ENCODE measurements around the gene PRKRIP1. TPM values are rescaled to one million over a fixed set of nuclear protein-coding genes. Genes with fewer than 3 reads are reported as not detected.
"Not testable (repeated sequence)": the region's sequence is repeated elsewhere in the genome, so short reads cannot be mapped to it uniquely, and the experiment has no call there.

PRKRIP1 gene
- 22.6 TPM for total RNA-seq

- peak; percentile 89 for DNase-seq (ENCODE audit: low spot score)
These were observed at the start of gene PRKRIP1 for GRCh38 chr7:102395873-102396709. PRKRIP1 (plus strand) TSS chr7:102396363; CDS start chr7:102396412, 49 bp downstream.

DNA sequence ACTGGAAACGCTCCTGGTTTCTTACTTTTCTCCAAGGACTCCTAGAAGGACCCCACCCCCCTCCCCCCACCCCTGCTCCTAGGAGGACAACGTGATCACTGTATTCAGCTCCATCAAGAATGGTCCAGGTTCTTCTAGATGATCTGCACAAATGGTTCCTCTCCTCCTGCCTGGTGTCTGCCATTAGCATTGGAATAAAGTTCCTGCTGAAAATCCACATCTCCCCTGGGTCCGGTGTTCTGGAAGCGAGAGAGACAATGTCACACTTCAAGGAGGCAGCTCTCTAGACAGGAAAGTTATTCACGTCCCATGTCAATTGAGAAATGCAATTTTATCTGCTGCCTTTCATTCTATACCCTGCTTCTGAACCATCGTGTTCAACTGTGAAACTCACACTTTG is 49.2 kb upstream of the PRKRIP1 start:
- not testable (repeated sequence) for DNase-seq (ENCODE audit: low spot score)

- DNase-seq (ENCODE audit: low spot score), result not testable (repeated sequence)
These were observed 39.8 kb upstream of the PRKRIP1 start, which contains the start of gene SPDYE6 for GRCh38 chr7:102356344-102356743. SPDYE6 (minus strand) TSS chr7:102356444; CDS start chr7:102356023, 421 bp downstream.

DNA sequence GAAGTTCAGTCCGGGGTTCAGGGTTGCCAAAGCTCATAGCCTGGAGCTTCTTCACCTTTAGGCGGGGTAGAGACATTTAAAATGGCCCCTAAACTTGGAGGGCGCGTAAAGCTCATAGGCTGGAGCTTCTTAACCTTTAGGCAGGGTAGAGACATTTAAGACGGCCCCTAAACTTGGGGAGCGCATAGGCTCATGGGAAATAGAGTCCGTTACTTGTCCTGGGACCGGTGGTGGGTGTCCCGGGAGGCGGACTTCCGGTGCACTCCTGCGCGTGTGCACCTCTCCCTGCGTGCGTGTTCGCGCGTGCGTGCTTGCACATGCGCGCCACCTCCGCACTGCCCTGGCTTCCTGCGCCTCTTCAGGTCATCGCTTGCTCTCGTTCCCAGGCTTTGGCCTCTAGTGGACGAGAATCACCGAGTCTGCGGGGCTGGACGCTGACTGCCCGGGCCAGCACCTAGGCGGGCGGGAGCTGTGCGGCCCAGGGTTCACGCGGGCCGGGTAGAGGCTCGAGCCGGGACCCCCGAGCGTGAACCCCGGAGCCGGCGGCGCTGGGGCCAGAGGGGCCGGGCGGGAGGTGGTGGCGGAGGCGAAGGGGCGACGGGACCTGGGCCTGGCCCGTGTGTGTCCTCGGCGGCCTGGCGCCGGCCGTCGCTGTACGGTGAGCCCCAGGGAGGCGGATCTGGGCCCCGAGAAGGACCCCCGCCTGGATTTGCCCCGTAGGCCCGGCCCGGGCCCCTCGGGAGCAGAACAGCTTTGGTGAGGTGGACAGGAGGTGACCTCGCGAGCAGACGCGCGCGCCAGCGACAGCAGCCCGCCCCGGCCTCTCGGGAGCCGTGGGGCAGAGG is 32.4 kb upstream of the PRKRIP1 start:
- DNase-seq (ENCODE audit: low spot score), result peak; percentile 97

DNA sequence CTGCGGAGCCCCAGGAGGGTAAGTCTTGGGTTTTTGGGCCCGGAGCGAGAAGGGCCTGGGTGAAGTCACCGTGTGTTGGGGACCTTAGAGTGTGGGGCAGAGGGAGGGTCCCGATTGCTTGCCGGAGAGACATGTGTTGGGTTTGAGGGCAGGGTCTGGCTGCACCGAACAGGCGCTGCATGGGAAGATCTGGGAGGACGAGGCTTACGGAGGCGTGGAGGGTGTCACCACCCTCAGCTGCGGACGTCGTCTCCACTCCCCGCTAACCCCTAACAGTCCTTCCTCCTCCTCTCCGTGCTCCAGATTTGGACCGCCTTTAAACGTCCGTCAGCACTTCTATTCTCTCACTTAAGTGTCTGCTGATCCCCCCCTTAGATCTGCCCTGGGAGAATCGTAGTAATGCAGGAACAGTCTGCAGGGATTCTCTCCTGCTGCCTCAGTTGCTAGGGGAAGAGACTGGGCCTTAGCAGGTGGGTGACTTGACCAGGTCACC is 31.7 kb upstream of the PRKRIP1 start:
- not testable (repeated sequence) for DNase-seq (ENCODE audit: low spot score)

GRCh38 chr7:102365390-102365789 is 30.8 kb upstream of the PRKRIP1 start:
- not testable (repeated sequence) for DNase-seq (ENCODE audit: low spot score)

GRCh38 chr7:102370038-102370437 is 26.1 kb upstream of the PRKRIP1 start:
- DNase-seq (ENCODE audit: low spot score), result not testable (repeated sequence)

DNA sequence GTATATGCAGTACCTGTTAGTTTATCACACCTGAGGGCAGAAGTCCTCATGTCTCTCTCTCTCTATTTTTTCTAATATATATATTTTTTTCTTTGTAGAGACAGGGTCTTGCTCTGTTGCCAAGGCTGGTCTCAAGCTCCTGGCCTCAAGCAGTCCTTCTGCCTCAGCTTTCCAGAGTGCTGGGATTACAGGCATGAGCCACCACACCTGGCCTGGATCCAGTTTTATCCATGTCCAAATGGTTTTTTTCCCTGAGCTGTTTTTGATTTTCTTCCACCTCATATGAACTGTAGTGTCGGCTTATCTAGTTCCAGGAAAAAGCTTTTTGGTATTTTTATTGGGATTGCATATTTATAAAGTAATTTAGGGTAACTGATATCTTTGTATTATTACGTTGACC is 23.4 kb upstream of the PRKRIP1 start:
- DNase-seq (ENCODE audit: low spot score), result not testable (repeated sequence)

DNA sequence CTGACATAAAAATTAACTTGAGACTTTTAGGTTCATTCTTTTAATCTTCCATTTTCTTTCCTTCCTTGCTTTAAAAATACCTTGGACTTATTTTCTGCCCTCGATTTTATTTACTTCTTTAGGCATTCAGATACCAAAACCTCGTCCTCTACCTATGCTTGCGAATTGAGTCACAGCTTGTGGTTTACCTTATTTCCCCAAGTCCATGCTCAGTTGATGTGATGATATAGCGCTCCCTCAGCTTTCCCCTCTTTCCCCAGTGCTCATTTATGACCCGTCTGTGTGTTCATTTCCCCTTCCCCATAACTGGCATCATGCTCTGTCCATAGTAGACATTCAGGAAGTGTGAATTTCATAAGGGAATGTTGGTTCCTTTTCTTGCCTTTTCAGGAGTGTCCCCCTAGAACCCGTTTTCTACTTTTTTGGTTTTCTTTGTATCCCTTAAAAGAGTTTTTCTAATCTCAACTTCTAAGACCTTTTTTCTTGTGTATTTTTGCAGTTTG is 19.1 kb upstream of the PRKRIP1 start:
- DNase-seq (ENCODE audit: low spot score), result no peak

DNA sequence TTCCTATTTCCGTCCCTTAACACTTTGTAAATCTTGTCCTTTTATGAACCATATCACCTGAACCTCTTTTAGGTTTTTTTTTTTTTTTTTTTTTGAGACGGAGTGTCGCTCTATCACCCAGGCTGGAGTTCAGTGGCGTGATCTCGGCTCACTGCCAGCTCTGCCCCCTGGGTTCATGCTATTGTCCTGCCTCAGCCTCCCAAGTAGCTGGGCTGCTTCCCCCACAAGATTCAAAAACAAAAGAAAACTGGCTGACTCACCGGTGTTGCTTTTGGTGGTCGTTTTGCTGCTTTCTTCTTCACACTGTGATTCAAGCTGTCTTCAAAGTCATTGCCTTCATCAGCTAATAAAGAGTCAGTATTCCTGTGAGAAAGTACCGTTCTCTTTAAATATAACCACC is 15.3 kb upstream of the PRKRIP1 start:
- not testable (repeated sequence) for DNase-seq (ENCODE audit: low spot score)

DNA sequence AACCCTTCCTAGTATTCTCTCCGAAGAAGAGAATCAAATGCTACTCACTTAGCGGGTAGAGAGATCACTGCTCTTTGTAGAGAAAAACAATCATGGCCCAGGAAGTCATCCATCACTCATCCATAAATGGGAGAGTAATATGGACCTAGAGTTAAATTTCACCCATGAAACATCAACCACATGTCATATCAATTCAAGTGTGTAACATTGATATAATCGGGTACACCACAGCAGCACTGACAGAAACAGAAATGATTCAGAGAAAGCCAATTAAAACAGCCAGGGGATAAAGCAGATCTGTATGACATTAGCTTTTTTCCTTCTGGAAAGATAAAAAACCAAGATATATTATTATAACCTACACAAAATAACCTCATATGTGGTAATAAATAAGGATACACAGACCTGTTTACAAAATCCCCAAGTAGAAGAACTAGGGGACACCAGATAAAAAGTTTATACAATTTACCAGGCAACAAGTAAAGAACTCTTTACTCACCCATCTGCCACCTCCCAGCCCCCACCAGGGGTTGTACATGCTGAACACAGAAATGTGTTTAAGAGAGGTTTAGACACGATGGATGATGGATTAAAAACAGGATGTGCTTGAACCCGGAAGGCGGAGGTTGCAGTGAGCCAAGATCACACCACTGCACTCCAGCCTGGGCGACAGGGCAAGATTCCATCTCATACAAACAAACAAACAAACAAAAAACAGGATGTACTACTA is 14.3 kb upstream of the PRKRIP1 start:
- DNase-seq (ENCODE audit: low spot score), result not testable (repeated sequence)

GRCh38 chr7:102387064-102387463 is 9.1 kb upstream of the PRKRIP1 start:
- no peak for DNase-seq (ENCODE audit: low spot score)

DNA sequence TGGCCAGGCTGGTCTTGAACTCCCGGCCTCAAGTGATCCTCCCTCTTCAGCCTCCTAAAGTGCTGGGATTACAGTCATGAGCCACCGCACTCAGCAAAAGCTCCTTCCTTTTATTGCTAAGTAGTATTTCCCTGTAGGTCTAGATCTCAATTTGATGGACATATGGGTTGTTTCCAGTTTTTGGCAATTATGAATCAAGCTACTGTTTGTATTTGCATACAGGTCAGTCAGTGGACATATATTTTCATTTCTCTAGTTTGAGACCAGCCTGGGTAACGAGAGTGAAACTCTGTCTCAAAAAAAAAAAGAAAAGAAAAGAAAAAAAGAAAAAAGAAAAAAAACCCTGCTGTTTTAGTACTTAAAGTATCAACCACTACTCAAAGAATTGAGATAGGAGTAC is 6.4 kb upstream of the PRKRIP1 start:
- no peak for DNase-seq (ENCODE audit: low spot score)

DNA sequence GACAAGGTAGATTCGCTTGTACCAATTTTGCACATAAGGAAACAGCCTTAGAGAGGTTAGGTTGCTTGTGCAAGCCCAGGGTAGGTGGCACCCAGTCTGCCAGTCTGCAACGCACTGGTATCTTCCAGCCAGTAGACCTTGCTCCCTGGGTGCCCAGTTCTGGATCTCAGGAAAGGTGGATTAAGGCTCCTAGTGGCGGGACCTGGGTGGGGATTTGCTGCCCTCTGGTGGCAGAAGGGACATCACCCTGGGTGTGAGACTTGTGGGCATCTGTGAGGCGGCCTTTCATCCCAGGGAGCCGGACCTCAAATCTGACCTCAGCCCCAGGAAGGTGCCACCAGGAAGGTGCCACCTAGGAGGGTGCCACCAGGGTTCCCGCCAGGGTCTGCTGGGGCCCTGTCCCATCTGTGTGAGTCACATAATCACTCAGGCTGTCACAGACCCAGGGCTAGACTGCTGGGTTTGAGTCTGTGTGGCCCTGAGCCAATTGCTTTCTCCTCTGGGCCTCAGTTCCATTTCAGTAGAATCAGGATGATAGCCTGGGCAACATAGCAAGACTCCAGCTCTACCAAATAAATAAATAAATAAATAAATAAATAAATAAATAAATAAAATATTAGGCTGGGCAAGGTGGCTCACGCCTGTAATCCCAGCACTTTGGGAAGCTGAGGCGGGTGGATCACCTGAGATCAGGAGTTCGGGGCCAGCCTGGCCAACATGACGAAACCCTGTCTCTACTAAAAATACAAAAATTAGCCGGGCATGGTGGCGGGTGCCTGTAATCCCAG is 5.3 kb upstream of the PRKRIP1 start:
- DNase-seq (ENCODE audit: low spot score), result peak; percentile 87

- no peak for DNase-seq (ENCODE audit: low spot score)
These were observed 3.8 kb upstream of the PRKRIP1 start for GRCh38 chr7:102392330-102392729.

- peak; percentile 37 for DNase-seq (ENCODE audit: low spot score)
These were observed 2.7 kb upstream of the PRKRIP1 start for GRCh38 chr7:102393467-102393866.

DNA sequence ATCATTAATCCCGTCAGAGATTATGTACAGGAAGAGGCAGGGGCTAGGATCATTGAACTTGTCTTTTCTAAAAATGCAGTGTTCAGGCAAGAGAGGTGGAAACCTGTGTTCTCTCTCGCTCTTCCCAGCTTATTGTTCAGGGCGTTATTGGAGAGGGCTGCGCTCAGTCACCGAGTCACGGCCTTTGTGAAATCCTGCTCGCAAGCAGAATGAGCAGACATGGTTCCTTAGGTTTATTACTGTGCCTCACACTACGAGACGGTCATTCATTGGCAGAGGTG is 631 bp upstream of the PRKRIP1 start:
- no peak for DNase-seq (ENCODE audit: low spot score)

- DNase-seq (ENCODE audit: low spot score), result no peak
These were observed 502 bp downstream of the PRKRIP1 start for GRCh38 chr7:102396710-102397019.

DNA sequence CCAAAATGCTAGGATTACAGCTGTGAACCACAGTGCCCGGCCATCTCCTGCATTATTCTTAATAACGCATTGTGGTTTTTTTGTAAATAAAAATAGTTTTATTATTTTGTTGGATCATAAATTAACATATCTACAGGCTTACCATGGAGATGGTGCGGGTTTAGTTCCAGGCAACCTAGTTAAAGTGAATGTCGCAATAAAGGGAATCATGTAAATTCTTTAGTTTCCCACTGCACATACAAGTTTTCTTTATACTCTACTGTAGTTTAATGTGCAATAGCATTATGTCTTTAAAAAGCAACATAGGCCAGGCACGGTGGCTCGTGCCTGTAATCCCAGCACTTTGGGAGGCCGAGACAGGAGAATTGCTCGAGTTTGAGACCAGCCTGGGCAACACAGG is 2.4 kb downstream of the PRKRIP1 start:
- no peak for DNase-seq (ENCODE audit: low spot score)

- no peak for DNase-seq (ENCODE audit: low spot score)
These were observed 4.2 kb downstream of the PRKRIP1 start for GRCh38 chr7:102400360-102400759.

DNA sequence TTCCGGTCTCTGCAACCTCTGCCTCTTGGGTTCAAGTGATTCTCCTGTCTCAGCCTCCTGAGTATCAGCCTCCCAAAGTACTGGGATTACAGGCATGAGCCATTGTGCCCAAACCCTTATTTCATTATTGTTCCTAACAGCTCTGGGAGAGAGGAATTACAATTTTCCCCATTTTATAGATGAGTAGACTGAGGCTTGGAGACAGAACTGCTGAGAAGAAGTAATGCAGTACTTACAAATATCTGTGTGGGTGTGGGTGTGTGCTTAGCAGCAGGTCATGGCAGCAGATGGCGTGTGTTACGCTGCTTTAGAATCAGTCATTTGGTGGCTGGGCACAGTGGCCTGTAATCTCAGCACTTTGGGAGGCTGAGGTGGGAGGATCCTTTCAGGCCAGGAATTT is 7.4 kb downstream of the PRKRIP1 start:
- DNase-seq (ENCODE audit: low spot score), result no peak

Data from mucosa of gallbladder (tissue), 1 donor.